GM12873 (cell line): ENCODE results near the gene TLK1.

Experiments used
- TF ChIP-seq, protein P1 (sequence below): IDR thresholded peaks from 2 replicates; pipeline ENCODE4 v1.5.1; 2012; ENCODE audit warnings: low read depth, mild to moderate bottlenecking, moderate library complexity, low read length, control low read depth; ENCODE audit not compliant: insufficient read depth; ENCODE audit errors: missing control alignments

Gene TLK1

GRCh38 chr2:171160119-171160955, at the start of gene TLK1:
Gene TLK1, minus strand, starts transcription at chr2:171160893. Its CDS starts 465 bp downstream, at chr2:171160428.
- TF ChIP-seq, protein P1, sequence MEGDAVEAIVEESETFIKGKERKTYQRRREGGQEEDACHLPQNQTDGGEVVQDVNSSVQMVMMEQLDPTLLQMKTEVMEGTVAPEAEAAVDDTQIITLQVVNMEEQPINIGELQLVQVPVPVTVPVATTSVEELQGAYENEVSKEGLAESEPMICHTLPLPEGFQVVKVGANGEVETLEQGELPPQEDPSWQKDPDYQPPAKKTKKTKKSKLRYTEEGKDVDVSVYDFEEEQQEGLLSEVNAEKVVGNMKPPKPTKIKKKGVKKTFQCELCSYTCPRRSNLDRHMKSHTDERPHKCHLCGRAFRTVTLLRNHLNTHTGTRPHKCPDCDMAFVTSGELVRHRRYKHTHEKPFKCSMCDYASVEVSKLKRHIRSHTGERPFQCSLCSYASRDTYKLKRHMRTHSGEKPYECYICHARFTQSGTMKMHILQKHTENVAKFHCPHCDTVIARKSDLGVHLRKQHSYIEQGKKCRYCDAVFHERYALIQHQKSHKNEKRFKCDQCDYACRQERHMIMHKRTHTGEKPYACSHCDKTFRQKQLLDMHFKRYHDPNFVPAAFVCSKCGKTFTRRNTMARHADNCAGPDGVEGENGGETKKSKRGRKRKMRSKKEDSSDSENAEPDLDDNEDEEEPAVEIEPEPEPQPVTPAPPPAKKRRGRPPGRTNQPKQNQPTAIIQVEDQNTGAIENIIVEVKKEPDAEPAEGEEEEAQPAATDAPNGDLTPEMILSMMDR: no peak

GRCh38 chr2:171210216-171210863, 49.6 kb upstream of the TLK1 start:
- TF ChIP-seq, protein P1: no peak

- TF ChIP-seq, protein P1: no peak
These were observed 48.0 kb upstream of the TLK1 start for GRCh38 chr2:171208657-171209056.

GRCh38 chr2:171206422-171207115, 45.9 kb upstream of the TLK1 start:
- TF ChIP-seq, protein P1: no peak

GRCh38 chr2:171205551-171205950, 44.9 kb upstream of the TLK1 start:
- TF ChIP-seq, protein P1: no peak

GRCh38 chr2:171201767-171202166, 41.1 kb upstream of the TLK1 start:
- TF ChIP-seq, protein P1: no peak

DNA sequence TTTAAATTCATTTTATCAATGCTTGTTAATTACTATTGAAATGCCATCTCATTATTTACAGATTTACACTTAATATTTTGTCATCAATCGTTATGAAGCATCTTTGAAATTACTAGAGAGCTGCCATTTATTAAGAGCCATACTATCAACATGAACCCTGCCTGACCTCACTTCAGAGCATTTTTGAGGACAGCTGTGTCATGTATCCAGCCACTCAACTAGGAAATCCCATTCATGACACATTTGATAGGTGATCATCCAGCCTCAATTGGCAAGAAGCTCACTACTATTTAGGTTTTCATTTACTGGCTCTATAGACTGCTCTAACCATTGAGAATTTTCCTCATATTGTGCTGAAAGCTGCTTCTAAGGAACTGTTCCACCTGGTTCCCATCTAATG, 40.6 kb upstream of the TLK1 start:
- TF ChIP-seq, protein P1: no peak
